CD4-positive, alpha-beta T cell treated with Interleukin-15 for 4 hours (primary cell): ENCODE data around the gene CFAP20DC.
"Not testable (repeated sequence)": the region's sequence is repeated elsewhere in the genome, so short reads cannot be mapped to it uniquely, and the experiment has no call there.

Experiments used
- DNase-seq: peaks from one replicate; pipeline ENCODE4 v3.0.0-alpha.2; 2020; ENCODE audit warnings: low spot score

CFAP20DC gene

DNA sequence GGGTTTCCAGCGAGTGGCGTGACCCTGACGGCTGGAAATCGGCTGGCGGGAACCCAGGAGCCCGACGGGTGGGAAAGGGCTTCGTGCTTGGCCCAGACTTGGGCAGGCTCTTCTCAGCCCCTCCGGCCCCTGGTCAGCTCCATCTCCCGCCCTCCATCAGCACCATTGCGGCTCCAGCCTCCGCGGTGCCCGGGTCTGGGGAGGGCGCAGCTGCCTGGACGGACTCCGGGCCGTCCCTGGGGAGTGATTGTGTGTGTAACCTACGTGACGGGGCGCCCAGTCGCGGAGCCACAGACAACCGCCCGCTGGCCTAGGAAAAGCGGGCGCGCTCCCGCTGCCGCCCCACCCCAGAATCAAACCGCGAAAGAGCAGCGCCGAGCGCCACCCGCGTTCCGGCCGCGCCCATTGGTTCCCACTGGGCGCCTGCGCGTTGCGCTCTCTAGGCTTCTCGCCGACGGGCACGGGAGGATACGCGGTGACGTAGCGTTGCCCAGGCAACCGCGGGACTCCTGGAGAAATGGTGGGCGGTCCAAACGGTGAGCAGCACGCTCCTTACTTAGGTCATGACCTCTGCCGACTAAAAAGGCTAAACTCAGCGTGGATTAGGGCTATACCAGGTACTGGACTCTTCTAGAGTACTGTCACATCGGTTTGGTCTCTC, at the start of gene CFAP20DC:
TSS of gene CFAP20DC (minus strand) at position 355 of the 661 bp plus-strand sequence. CDS start 394 bp downstream, outside the sequence.
- peak; percentile 88 for DNase-seq

DNA sequence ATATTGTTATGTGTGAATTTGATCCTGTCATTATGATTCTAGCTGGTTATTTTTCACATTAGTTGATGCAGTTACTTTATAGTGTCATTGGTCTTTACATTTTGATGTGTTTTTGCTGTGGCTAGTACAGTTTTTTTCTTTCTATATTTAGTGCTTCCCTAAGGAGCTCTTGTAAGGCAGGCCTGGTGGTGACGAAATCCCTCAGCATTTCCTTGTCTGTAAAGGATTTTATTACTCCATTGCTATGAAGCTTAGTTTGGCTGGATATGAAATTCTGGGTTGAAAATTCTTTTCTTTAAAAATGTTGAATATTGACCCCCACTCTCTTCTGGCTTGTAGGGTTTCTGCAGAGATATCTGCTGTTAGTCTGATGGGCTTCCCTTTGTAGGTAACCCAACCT, 48.7 kb upstream of the CFAP20DC start:
- DNase-seq: not testable (repeated sequence)

DNA sequence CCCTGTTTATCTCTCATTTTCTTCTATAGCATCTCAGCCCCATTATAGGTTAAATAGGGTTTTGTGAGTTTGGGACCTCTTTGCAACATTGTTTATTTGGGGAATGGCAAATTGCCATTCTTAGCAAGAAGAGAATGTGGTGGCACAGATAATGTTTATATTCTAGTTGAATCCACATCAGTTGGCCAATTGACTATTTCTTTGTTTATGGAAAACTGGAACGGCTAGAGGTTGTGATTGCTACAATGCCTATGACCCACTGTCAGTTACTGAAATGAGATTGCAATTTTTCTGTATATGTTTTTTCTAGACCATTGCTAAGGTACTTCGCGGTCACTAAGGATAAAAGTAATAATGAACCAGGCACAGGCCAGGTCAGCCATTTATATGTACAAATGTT, 44.6 kb upstream of the CFAP20DC start:
- DNase-seq: no peak

DNA sequence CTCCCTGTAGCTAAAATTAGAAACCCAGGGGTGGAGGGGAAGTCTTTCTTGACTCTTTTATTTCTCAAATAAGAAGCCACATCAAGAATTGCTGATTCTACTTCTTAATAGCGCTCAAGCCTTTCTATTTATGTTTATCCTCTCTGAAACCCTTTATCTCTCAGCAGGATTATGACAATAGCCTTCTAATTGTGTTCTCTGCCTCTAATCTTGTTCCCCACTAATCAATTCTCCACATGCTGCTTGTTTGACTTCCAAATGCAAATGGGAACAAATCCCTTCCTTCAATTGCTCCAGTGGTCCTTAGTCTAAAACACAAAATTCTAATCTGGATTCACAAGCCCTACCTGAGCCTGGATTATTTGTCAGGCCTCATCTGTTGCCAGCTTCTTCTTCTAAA, 43.7 kb upstream of the CFAP20DC start:
- DNase-seq: no peak

GRCh38 chr3:59088761-59089160, 38.9 kb upstream of the CFAP20DC start:
- DNase-seq: no peak

GRCh38 chr3:59085976-59086375, 36.2 kb upstream of the CFAP20DC start:
- DNase-seq: no peak

GRCh38 chr3:59084583-59084982, 34.8 kb upstream of the CFAP20DC start:
- no peak for DNase-seq

- DNase-seq: no peak
Measured at GRCh38 chr3:59082106-59082505, 32.3 kb upstream of the CFAP20DC start.

GRCh38 chr3:59081071-59081470, 31.2 kb upstream of the CFAP20DC start:
- DNase-seq: no peak

DNA sequence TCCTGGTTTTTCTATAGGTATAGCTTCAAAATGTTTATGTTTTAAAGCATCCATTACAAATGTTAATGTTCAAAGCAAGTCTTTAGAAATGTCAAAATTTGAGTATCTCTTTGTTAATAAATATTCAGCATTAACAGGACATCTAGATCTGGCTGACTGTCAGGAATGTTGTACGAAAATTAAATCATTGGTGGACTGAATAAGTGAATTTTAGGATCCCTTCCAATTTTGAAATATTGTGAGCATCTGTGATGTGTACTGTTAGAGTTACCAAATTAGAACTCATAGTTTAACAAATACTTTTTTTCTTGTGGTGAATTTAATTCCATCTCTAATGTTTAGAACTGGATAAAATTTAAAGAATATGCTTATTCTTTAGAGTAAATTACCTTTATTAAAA, 30.1 kb upstream of the CFAP20DC start:
- DNase-seq: no peak

- no peak for DNase-seq
Measured at GRCh38 chr3:59074764-59075163, 24.9 kb upstream of the CFAP20DC start.

DNA sequence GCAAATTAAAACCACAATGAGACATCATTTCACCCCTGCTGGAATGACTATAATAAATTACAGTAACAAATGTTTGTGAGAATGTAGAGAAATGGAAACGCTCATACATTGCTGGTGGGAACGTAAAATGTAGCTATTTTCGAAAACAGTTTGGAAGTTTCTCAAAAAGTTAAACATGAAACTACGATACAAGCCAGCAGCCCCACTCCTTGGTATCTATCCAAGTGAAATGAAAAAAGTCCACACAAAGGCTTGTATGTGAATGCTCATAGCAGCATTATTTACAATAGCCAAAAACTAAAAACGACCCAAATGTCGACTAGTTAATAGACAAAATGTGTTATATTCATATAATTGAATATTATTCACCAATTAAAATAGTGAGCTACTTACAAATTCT, 22.9 kb upstream of the CFAP20DC start:
- DNase-seq: no peak

DNA sequence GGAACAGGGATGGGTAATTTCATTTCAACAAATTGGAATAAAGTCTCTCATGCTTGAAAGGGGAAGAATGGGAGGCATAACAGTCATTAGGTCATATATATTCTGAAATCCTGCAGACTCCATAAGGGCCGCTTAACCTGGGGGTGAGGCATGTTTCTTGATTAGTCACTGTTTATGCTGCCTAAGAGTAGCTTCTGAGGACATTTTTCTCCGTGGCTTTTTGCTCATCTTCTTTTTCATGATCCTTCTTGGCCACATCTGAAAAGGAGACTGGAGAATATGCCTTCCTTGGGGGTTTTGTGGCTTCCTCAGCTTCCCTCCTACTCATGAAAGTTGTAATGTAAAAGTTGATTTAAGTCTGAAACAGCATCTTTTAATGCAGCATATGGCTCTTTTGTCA, 20.0 kb upstream of the CFAP20DC start:
- DNase-seq: no peak

DNA sequence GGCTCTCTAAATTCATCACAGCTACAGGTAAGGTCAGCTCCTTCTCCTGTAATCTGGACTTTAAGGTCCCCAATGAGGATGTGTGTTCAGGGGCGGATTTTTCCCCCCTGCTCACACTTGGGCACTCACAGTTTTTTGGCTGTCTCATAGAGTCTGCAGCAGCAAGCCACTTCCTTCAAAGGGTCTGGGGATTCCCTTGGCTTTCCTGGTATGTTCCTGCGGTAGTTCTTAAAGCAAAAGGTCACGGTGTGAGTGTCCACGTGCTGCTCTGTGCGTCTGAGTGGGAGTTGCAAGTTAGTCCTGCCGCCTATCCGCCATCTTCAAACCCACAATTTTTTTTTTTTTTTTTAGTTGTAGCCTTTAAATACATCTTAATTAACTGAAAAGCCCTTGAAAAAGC, 15.4 kb upstream of the CFAP20DC start:
- DNase-seq: no peak

- no peak for DNase-seq
Measured at GRCh38 chr3:59064728-59065127, 14.9 kb upstream of the CFAP20DC start.

- DNase-seq: no peak
Measured at GRCh38 chr3:59064276-59064675, 14.5 kb upstream of the CFAP20DC start.

- DNase-seq: no peak
Measured at GRCh38 chr3:59056706-59057105, 6.9 kb upstream of the CFAP20DC start.

DNA sequence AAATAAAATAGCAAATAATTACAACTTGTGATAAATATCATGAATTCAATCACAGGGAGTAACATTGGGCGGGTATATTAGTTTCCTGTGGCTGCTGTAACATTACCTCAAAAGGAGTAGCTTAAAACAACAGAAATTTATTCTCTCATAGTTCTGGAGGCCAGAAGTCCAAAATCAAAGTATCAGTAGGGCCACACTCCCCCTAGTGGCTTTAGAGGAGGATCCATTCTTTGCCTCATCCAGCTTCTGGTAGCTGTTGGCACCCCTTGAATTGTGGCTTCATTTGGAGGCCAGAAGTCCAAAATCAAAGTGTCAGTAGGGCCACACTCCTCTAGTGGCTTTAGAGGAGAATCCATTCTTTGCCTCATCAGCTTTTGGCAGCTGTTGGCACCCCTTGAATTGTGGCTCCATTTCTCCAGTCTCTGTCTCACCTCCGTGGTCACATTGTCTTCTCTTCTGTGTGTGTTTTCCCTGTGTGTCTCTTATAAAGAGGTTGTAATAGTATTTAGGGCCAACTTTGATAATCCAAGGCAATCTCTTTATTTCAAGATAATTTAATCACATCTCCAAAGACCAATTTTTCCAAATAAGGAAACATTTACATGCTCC, 3.1 kb upstream of the CFAP20DC start:
- DNase-seq: peak; percentile 16

DNA sequence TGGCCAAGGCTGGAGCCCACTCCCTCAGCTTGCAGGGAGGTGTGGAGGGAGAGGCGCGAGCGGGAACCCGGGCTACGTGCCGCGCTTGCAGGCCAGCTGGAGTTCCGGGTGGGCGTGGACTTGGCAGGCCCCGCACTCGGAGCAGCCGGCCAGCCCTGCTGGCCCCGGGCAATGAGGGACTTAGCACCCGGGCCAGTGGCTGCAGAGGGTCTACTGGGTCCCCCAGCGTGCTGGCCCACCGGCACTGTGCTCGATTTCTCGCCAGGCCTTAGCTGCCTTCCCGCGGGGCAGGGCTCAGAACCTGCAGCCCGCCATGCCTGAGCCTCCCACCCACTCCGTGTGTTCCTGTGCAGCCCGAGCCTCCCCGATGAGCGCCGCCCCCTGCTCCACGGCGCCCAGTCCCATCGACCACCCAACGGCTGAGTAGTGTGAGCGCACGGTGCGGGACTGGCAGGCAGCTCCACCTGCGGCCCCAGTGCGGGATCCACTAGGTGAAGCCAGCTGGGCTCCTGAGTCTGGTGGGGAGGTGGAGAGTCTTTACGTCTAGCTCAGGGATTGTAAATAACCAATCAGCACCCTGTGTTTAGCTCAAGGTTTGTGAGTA, 1.1 kb upstream of the CFAP20DC start:
- DNase-seq: not testable (repeated sequence)

DNA sequence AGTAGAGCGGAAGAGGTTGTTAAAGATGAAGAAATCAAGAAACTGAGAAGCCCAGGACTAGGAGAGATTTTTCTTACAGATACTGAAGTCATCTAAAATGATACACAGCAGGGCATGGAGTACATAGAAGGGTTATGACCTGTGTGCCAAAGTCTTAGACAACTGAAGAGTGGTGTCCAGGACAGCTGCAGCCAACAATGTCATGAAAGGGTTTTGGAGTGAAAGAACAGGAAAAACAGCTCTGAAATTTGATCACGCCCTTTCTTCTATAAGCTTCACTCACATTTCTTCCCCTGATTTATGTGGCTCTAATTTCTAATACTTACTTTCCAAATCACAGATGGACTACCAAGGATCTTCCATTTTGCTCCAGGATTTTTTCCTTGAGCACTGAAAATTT, 3.0 kb downstream of the CFAP20DC start:
- no peak for DNase-seq

DNA sequence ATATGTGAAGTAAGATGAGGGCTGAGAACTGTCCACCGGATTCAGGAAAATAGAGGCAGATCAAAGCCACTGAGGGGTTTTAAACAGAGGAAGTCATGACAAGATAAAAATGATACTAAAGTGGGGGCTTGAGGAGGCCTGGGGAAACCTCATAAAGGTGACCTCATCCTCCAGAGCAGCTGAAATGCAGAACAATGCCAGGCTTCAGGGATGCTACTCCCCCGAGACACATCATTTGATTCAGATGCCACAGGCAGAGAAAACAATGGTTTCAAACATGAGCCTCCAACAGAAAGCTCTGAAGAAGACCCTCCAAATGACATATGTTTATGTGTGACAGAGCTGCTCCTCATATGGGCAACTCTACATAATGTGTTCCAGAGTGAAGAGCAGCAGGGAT, 6.4 kb downstream of the CFAP20DC start:
- DNase-seq: no peak

GRCh38 chr3:59040902-59041301, 8.9 kb downstream of the CFAP20DC start:
- DNase-seq: no peak

GRCh38 chr3:59027607-59028006, 22.2 kb downstream of the CFAP20DC start:
- no peak for DNase-seq

GRCh38 chr3:59023612-59024011, 26.2 kb downstream of the CFAP20DC start:
- no peak for DNase-seq
